T-helper 17 cell (primary cell): ENCODE results near the gene SCN1A. TPM values are rescaled to one million over a fixed set of nuclear protein-coding genes. Genes with fewer than 3 reads are reported as not detected.

Experiments
- ATAC-seq: fragments of 150-1000 bp; cut with Tn5 transposase; 2 replicates; pipeline ENCODE4 v1.10.0; 2021; ENCODE audit warnings: mild to moderate bottlenecking, moderate library complexity
- DNase-seq, 3 donors: peaks; one replicate each; pipeline versions ENCODE4 v3.0.0 to v3.0.0-alpha.2; 2020 to 2021
- H3K9me3 ChIP-seq: one replicate; pipeline ENCODE4 v1.7.0; 2013; ENCODE audit warnings: low read length, mild to moderate bottlenecking; ENCODE audit not compliant: control insufficient read depth, poor library complexity, severe bottlenecking
- H3K27ac Mint-ChIP-seq: one replicate; pipeline ENCODE4 v1.8.0; 2022; ENCODE audit warnings: mild to moderate bottlenecking, moderate library complexity, mixed read lengths
- H3K27me3 Mint-ChIP-seq: one replicate; pipeline ENCODE4 v1.8.0; 2022; ENCODE audit warnings: mixed read lengths
- H3K36me3 Mint-ChIP-seq: one replicate; pipeline ENCODE4 v1.8.0; 2022; ENCODE audit warnings: low read depth, mixed read lengths
- H3K4me1 Mint-ChIP-seq: one replicate; pipeline ENCODE4 v1.8.0; 2022; ENCODE audit warnings: mild to moderate bottlenecking, mixed read lengths
- H3K4me3 Mint-ChIP-seq: one replicate; pipeline ENCODE4 v1.8.0; 2022; ENCODE audit warnings: mild to moderate bottlenecking, moderate library complexity, mixed read lengths
- total RNA-seq, 4 donors: library from RNA in 2 of 4; stranded (reverse) in 2 of 4; gene quantifications; one replicate each; pipeline ENCODE4 v1.2.3 and lab custom pipeline; 2022 to 2026

Gene SCN1A
- not detected for total RNA-seq
- 0 reads per million in 2 donors for total RNA-seq (lab: John Stamatoyannopoulos, UW)

- ATAC-seq (no peak), DNase-seq (no peak)
- H3K27me3 Mint-ChIP-seq, result peaks cover 50% of the 10 kb centered on the region
- no peak within 1 kb of the TSS for H3K4me3 Mint-ChIP-seq
- no peaks in the 10 kb centered on the region for H3K9me3 ChIP-seq
- no peaks in the 10 kb centered on the region for H3K36me3 Mint-ChIP-seq
- peaks cover 5% of the 10 kb centered on the region for H3K4me1 Mint-ChIP-seq
- H3K27ac Mint-ChIP-seq, result no peak within 1 kb of the TSS
Measured at GRCh38 chr2:166127217-166128155, at the start of gene SCN1A. TSS of gene SCN1A (minus strand) at chr2:166128020. CDS start at chr2:166073621, 54,399 bp downstream.

GRCh38 chr2:166173263-166173662 is 45.4 kb upstream of the SCN1A start:
- DNase-seq, result no peak
- Mint-ChIP-seq H3K27ac (no peak overlapping the region), H3K4me1 (no peaks in the 10 kb centered on the region), H3K36me3 (no peaks in the 10 kb centered on the region), H3K27me3 (peaks cover 19% of the 10 kb centered on the region), H3K4me3 (no peak overlapping the region)
- ATAC-seq, result no peak
- no peaks in the 10 kb centered on the region for H3K9me3 ChIP-seq

- H3K9me3 ChIP-seq, result no peaks in the 10 kb centered on the region
- no peaks in the 10 kb centered on the region for H3K36me3 Mint-ChIP-seq
- no peak for ATAC-seq
- H3K4me3 Mint-ChIP-seq, result no peak overlapping the region
- no peaks in the 10 kb centered on the region for H3K4me1 Mint-ChIP-seq
- no peak overlapping the region for H3K27ac Mint-ChIP-seq
- H3K27me3 Mint-ChIP-seq, result peaks cover 17% of the 10 kb centered on the region
- no peak for DNase-seq
Measured at GRCh38 chr2:166171216-166171615, 43.4 kb upstream of the SCN1A start.

GRCh38 chr2:166170356-166170755 is 42.5 kb upstream of the SCN1A start:
- Mint-ChIP-seq H3K27ac (no peak overlapping the region), H3K4me3 (no peak overlapping the region), H3K4me1 (no peaks in the 10 kb centered on the region), H3K27me3 (peaks cover 21% of the 10 kb centered on the region), H3K36me3 (no peaks in the 10 kb centered on the region)
- H3K9me3 ChIP-seq, result no peaks in the 10 kb centered on the region
- ATAC-seq (no peak), DNase-seq (no peak)

GRCh38 chr2:166167449-166167848 is 39.6 kb upstream of the SCN1A start:
- H3K9me3 ChIP-seq, result no peaks in the 10 kb centered on the region
- Mint-ChIP-seq H3K4me3 (no peak overlapping the region), H3K27ac (no peak overlapping the region), H3K27me3 (peaks cover 22% of the 10 kb centered on the region), H3K36me3 (no peaks in the 10 kb centered on the region), H3K4me1 (no peaks in the 10 kb centered on the region)
- no peak for DNase-seq
- no peak for ATAC-seq

GRCh38 chr2:166163775-166164174 is 36.0 kb upstream of the SCN1A start:
- H3K9me3 ChIP-seq, result no peaks in the 10 kb centered on the region
- Mint-ChIP-seq H3K36me3 (no peaks in the 10 kb centered on the region), H3K27ac (no peak overlapping the region), H3K27me3 (peaks cover 27% of the 10 kb centered on the region), H3K4me3 (no peak overlapping the region), H3K4me1 (no peaks in the 10 kb centered on the region)
- no peak for ATAC-seq
- DNase-seq, result no peak

GRCh38 chr2:166158546-166158945 is 30.7 kb upstream of the SCN1A start:
- H3K36me3 Mint-ChIP-seq, result no peaks in the 10 kb centered on the region
- H3K9me3 ChIP-seq, result no peaks in the 10 kb centered on the region
- no peak overlapping the region for H3K27ac Mint-ChIP-seq
- DNase-seq (no peak), ATAC-seq (no peak)
- peaks cover 50% of the 10 kb centered on the region for H3K27me3 Mint-ChIP-seq
- H3K4me3 Mint-ChIP-seq, result no peak overlapping the region
- H3K4me1 Mint-ChIP-seq, result no peaks in the 10 kb centered on the region

- H3K27me3 Mint-ChIP-seq, result peaks cover 53% of the 10 kb centered on the region
- H3K4me1 Mint-ChIP-seq, result no peaks in the 10 kb centered on the region
- H3K36me3 Mint-ChIP-seq, result no peaks in the 10 kb centered on the region
- H3K4me3 Mint-ChIP-seq, result no peak overlapping the region
- DNase-seq (no peak), ATAC-seq (no peak)
- no peak overlapping the region for H3K27ac Mint-ChIP-seq
- H3K9me3 ChIP-seq, result no peaks in the 10 kb centered on the region
Measured at GRCh38 chr2:166157578-166157977, 29.8 kb upstream of the SCN1A start.

GRCh38 chr2:166156985-166157490 is 29.2 kb upstream of the SCN1A start:
- no peaks in the 10 kb centered on the region for H3K4me1 Mint-ChIP-seq
- H3K9me3 ChIP-seq, result no peaks in the 10 kb centered on the region
- no peak overlapping the region for H3K4me3 Mint-ChIP-seq
- no peaks in the 10 kb centered on the region for H3K36me3 Mint-ChIP-seq
- peaks cover 48% of the 10 kb centered on the region for H3K27me3 Mint-ChIP-seq
- H3K27ac Mint-ChIP-seq, result no peak overlapping the region
- ATAC-seq (no peak), DNase-seq (no peak)

GRCh38 chr2:166155589-166155988 is 27.8 kb upstream of the SCN1A start:
- ATAC-seq, result no peak
- no peaks in the 10 kb centered on the region for H3K36me3 Mint-ChIP-seq

GRCh38 chr2:166154685-166155338 is 27.0 kb upstream of the SCN1A start:
- Mint-ChIP-seq H3K27me3 (peaks cover 47% of the 10 kb centered on the region), H3K4me1 (no peaks in the 10 kb centered on the region), H3K36me3 (no peaks in the 10 kb centered on the region), H3K27ac (no peak overlapping the region), H3K4me3 (no peak overlapping the region)
- DNase-seq, result no peak
- H3K9me3 ChIP-seq, result no peaks in the 10 kb centered on the region
- no peak for ATAC-seq

More at GRCh38 chr2:166155589-166155988, 27.8 kb upstream of the SCN1A start:
- no peaks in the 10 kb centered on the region for H3K9me3 ChIP-seq
- Mint-ChIP-seq H3K27ac (no peak overlapping the region), H3K4me1 (no peaks in the 10 kb centered on the region), H3K4me3 (no peak overlapping the region), H3K27me3 (peaks cover 48% of the 10 kb centered on the region)
- no peak for DNase-seq

GRCh38 chr2:166152064-166152463 is 24.2 kb upstream of the SCN1A start:
- Mint-ChIP-seq H3K36me3 (no peaks in the 10 kb centered on the region), H3K27me3 (peaks cover 29% of the 10 kb centered on the region), H3K4me3 (no peak overlapping the region), H3K4me1 (no peaks in the 10 kb centered on the region), H3K27ac (no peak overlapping the region)
- ATAC-seq, result no peak
- DNase-seq, result no peak
- no peaks in the 10 kb centered on the region for H3K9me3 ChIP-seq
